T1000 (cell line): ENCODE results near the gene PCID2.

Experiments
- DNase-seq: peaks from one replicate; lab custom pipeline; 2025; ENCODE audit warnings: mixed read lengths; lab: John Stamatoyannopoulos, UW

The PCID2 gene

GRCh38 chr13:113149711-113150549 is 58.5 kb downstream of the PCID2 start:
- no peak for DNase-seq

GRCh38 chr13:113148940-113149503 is 59.4 kb downstream of the PCID2 start:
- no peak for DNase-seq

- no peak for DNase-seq
Observed at GRCh38 chr13:113148407-113148806, 60.1 kb downstream of the PCID2 start.

- no peak for DNase-seq
Observed at GRCh38 chr13:113147206-113147605, 61.3 kb downstream of the PCID2 start.

GRCh38 chr13:113146750-113147149 is 61.7 kb downstream of the PCID2 start:
- DNase-seq: no peak

- no peak for DNase-seq
Observed at GRCh38 chr13:113145911-113146598, 62.4 kb downstream of the PCID2 start.

- no peak for DNase-seq
Observed at GRCh38 chr13:113145496-113145895, 63.0 kb downstream of the PCID2 start.

GRCh38 chr13:113144255-113144629 is 64.2 kb downstream of the PCID2 start:
- no peak for DNase-seq

- DNase-seq: no peak
Observed at GRCh38 chr13:113143466-113144254, 64.8 kb downstream of the PCID2 start.

GRCh38 chr13:113142876-113143275 is 65.6 kb downstream of the PCID2 start:
- DNase-seq: no peak

- no peak for DNase-seq
Observed at GRCh38 chr13:113141601-113141970, 66.9 kb downstream of the PCID2 start.

GRCh38 chr13:113140677-113141600 is 67.5 kb downstream of the PCID2 start:
- no peak for DNase-seq

GRCh38 chr13:113139577-113139976 is 68.9 kb downstream of the PCID2 start:
- DNase-seq: no peak

GRCh38 chr13:113138792-113139551 is 69.5 kb downstream of the PCID2 start:
- no peak for DNase-seq

- DNase-seq: no peak
Observed at GRCh38 chr13:113137691-113138298, 70.7 kb downstream of the PCID2 start.

GRCh38 chr13:113135281-113135760 is 73.1 kb downstream of the PCID2 start:
- no peak for DNase-seq

- DNase-seq: no peak
Observed at GRCh38 chr13:113129921-113130750, 78.3 kb downstream of the PCID2 start.

- DNase-seq: no peak
Observed at GRCh38 chr13:113129480-113129879, 79.0 kb downstream of the PCID2 start.
